ENCODE data around the gene PIGZ. TPM values are rescaled to one million over a fixed set of nuclear protein-coding genes. Genes with fewer than 3 reads are reported as not detected.

PIGZ gene
- total RNA-seq, 4 donors from 2014 or later = 0.29 to 21.5 (median 2.3) TPM

GRCh38 chr3:196995646-196996355, 27.2 kb upstream of the PIGZ start:
- Histone ChIP-seq H3K4me1 (no peaks in the 10 kb centered on the region), H3K27ac (no peak overlapping the region), H3K9me3 (no peaks in the 10 kb centered on the region), H3K27me3 (no peaks in the 10 kb centered on the region), H3K36me3 (no peaks in the 10 kb centered on the region), H3K4me3 (no peak overlapping the region)
- intact Hi-C loops (cut with DNase I; ENCODE audit: low total_unique reads) = no loop called here
- DNase-seq = no peak
- TF ChIP-seq CTCF (IDR thresholded peaks at IDR 0.05) (no peak), POLR2A (IDR thresholded peaks at IDR 0.05) (no peak)

- no peak for DNase-seq
- H3K4me3 ChIP-seq = no peak overlapping the region
- H3K27ac ChIP-seq = no peak overlapping the region
- no peaks in the 10 kb centered on the region for H3K9me3 ChIP-seq
- intact Hi-C loops (cut with DNase I; ENCODE audit: low total_unique reads) = no loop called here
- no peaks in the 10 kb centered on the region for H3K36me3 ChIP-seq
- TF ChIP-seq POLR2A (IDR thresholded peaks at IDR 0.05) = no peak
- TF ChIP-seq CTCF (IDR thresholded peaks at IDR 0.05) = no peak
- no peaks in the 10 kb centered on the region for H3K4me1 ChIP-seq
- H3K27me3 ChIP-seq = no peaks in the 10 kb centered on the region
Observed at GRCh38 chr3:196995027-196995426, 26.4 kb upstream of the PIGZ start.

GRCh38 chr3:196994056-196994455, 25.4 kb upstream of the PIGZ start:
- H3K4me1 ChIP-seq = no peaks in the 10 kb centered on the region
- H3K4me3 ChIP-seq = no peak overlapping the region
- H3K27ac ChIP-seq = no peak overlapping the region
- DNase-seq = no peak
- H3K36me3 ChIP-seq = no peaks in the 10 kb centered on the region
- H3K27me3 ChIP-seq = no peaks in the 10 kb centered on the region
- no peaks in the 10 kb centered on the region for H3K9me3 ChIP-seq
- intact Hi-C loops (cut with DNase I; ENCODE audit: low total_unique reads) = no loop called here
- TF ChIP-seq CTCF (IDR thresholded peaks at IDR 0.05) (no peak), POLR2A (IDR thresholded peaks at IDR 0.05) (no peak)

DNA sequence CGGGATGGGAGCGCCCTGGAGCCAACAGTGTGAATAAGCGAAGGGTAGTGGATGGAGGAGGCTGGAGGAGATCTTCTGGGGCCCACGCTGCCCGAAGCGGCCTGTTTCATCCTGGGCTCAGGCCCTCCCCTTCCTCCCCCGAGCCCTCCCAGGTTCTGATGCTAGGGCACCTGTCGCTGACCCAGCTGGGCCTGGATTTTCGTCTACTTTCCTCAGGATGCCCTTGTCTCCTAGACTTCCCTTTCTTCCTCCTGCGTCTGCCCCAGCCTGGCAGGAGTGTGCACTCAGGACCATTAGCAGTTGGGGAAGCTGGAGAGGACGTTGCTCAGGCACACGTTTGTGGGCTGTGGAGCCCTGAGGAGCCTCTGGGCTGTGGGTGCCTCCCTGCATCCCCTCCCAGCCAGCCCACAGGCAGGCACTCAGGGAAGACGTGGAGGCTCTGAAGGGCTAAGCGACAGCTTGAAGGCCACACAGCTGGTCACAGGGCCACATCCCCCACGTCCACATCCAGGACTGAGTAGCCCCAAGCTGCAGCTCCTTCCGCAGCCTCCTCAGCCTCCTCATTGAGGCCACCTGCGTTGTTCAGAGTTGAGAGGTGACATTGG, 23.9 kb upstream of the PIGZ start:
- intact Hi-C loops (cut with DNase I; ENCODE audit: low total_unique reads) = no loop called here
- H3K27me3 ChIP-seq = no peaks in the 10 kb centered on the region
- no peak overlapping the region for H3K4me3 ChIP-seq
- H3K9me3 ChIP-seq = no peaks in the 10 kb centered on the region
- H3K4me1 ChIP-seq = no peaks in the 10 kb centered on the region
- no peak for DNase-seq
- no peak for TF ChIP-seq CTCF (IDR thresholded peaks at IDR 0.05)
- TF ChIP-seq POLR2A (IDR thresholded peaks at IDR 0.05) = no peak
- H3K27ac ChIP-seq = no peak overlapping the region
- H3K36me3 ChIP-seq = no peaks in the 10 kb centered on the region

GRCh38 chr3:196991581-196992460, 23.2 kb upstream of the PIGZ start:
- intact Hi-C loops (cut with DNase I; ENCODE audit: low total_unique reads) = no loop called here
- no peaks in the 10 kb centered on the region for H3K36me3 ChIP-seq
- no peak for DNase-seq
- H3K27ac ChIP-seq = no peak overlapping the region
- H3K27me3 ChIP-seq = no peaks in the 10 kb centered on the region
- no peaks in the 10 kb centered on the region for H3K4me1 ChIP-seq
- no peaks in the 10 kb centered on the region for H3K9me3 ChIP-seq
- TF ChIP-seq POLR2A (IDR thresholded peaks at IDR 0.05) (no peak), CTCF (IDR thresholded peaks at IDR 0.05) (no peak)
- H3K4me3 ChIP-seq = no peak overlapping the region

Data from uterus (tissue), 4 donors.